ENCODE measurements around the gene PLXNB2.

- TF ChIP-seq, protein P1, sequence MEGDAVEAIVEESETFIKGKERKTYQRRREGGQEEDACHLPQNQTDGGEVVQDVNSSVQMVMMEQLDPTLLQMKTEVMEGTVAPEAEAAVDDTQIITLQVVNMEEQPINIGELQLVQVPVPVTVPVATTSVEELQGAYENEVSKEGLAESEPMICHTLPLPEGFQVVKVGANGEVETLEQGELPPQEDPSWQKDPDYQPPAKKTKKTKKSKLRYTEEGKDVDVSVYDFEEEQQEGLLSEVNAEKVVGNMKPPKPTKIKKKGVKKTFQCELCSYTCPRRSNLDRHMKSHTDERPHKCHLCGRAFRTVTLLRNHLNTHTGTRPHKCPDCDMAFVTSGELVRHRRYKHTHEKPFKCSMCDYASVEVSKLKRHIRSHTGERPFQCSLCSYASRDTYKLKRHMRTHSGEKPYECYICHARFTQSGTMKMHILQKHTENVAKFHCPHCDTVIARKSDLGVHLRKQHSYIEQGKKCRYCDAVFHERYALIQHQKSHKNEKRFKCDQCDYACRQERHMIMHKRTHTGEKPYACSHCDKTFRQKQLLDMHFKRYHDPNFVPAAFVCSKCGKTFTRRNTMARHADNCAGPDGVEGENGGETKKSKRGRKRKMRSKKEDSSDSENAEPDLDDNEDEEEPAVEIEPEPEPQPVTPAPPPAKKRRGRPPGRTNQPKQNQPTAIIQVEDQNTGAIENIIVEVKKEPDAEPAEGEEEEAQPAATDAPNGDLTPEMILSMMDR (IDR thresholded peaks at IDR 0.05; ENCODE audit: low read depth, low read length) = no peak
- no peak for TF ChIP-seq EZH2phosphoT487 (IDR thresholded peaks at IDR 0.05; ENCODE audit: low read depth)
Measured at GRCh38 chr22:50304528-50305392, 2.7 kb downstream of the PLXNB2 start.

All from OCI-LY3 (cell line).